Ramos (cell line): ENCODE measurements around the gene GABRB1.
"Not testable (repeated sequence)": the region's sequence is repeated elsewhere in the genome, so short reads cannot be mapped to it uniquely, and the experiment has no call there.

Source experiments
- in situ Hi-C: fragments of 300-500 bp; cut with MboI; formaldehyde crosslinking; loops from one replicate; pipeline ENCODE4 v1.14.3; 2022; ENCODE audit warnings: low sequenced_read_pairs; ENCODE audit not compliant: unreplicated experiment

Gene GABRB1

DNA sequence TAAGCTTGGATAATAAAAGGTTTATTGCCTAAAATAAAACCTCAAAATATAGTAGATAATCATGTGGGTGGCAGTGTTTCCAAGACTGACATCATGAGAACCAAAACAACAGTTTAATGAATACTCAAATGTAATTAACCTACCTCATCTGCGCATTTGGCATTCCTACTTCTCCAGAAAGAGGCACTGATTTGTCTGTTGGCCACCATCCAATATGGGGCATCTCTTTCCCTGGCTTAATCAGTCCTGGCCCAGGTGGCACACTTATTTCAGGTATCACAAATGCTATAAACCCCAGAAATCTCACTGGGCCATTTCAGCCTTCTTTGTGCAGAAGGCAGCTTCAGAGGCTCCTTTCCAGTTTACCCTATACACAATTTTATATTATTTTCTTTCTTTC is 239.9 kb downstream of the GABRB1 start:
- in situ Hi-C loops, result no loop called here

DNA sequence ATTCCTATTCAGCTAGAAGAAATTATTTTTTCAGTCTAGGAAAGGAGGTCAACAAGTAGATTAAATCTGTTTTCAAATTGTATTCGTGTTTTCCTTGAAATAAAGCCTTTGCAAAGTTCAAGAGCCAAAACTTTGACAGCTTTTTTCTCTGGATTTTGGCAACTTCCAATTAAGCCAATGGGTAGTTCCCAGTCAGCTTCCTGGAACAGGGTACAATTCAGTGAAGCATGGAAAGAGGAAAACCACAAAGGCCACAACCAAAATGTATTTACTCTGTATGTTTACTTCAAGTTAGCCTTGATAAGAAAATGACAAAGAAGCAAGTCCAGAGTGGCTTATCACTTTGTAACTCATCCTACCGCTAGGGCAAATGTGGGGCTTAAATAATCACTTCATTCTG is 243.5 kb downstream of the GABRB1 start:
- in situ Hi-C loops, result no loop called here

GRCh38 chr4:47275595-47275994 is 244.2 kb downstream of the GABRB1 start:
- in situ Hi-C loops, result no loop called here

GRCh38 chr4:47278631-47279030 is 247.3 kb downstream of the GABRB1 start:
- in situ Hi-C loops, result no loop called here

- in situ Hi-C loops, result no loop called here
Observed at GRCh38 chr4:47287735-47288134, 256.4 kb downstream of the GABRB1 start.

GRCh38 chr4:47289805-47290204 is 258.4 kb downstream of the GABRB1 start:
- in situ Hi-C loops, result no loop called here

GRCh38 chr4:47290873-47291272 is 259.5 kb downstream of the GABRB1 start:
- in situ Hi-C loops, result not testable (repeated sequence)

DNA sequence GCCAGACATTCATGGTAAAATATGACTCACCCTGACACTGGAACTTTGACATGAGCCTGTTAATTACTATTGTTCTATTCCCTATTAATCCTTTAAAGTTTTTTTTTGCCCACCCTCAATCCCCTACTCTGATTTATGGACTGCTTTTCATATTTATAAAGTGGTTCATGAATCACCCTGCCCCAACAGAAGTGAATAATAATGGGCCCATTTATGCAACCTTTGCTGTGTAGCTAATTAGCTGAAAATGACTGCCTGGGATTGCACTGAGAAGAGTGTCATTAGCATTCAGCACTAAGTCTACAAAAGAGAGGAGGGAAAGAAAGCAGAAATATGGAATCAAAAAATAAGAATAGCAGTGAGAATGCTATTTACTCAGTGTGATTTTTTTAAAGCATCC is 277.8 kb downstream of the GABRB1 start:
- in situ Hi-C loops, result no loop called here

GRCh38 chr4:47312170-47312569 is 280.8 kb downstream of the GABRB1 start:
- in situ Hi-C loops, result no loop called here

GRCh38 chr4:47313384-47313783 is 282.0 kb downstream of the GABRB1 start:
- in situ Hi-C loops, result no loop called here

- in situ Hi-C loops, result no loop called here
Observed at GRCh38 chr4:47315346-47315745, 284.0 kb downstream of the GABRB1 start.

GRCh38 chr4:47326025-47326424 is 294.7 kb downstream of the GABRB1 start:
- in situ Hi-C loops, result no loop called here

- in situ Hi-C loops, result no loop called here
Observed at GRCh38 chr4:47330866-47331265, 299.5 kb downstream of the GABRB1 start.

DNA sequence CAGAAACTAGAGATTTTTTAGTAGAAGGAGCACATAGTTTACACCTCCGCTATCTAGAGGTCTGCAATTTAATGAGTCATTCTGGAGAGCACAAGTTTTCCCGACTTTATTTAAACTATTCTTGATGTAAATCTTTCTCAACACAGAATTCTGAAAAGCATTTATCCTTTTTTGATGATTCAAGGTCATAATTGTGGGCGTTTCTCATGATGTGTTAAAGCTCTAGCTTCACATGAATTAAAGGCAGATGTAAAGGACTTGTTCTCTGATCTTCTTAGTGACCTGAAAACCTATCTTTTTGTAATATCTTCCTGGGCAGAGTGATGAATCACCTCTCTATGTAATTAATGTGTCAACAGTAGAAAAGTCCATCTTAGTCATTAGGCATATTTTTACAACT is 303.3 kb downstream of the GABRB1 start:
- in situ Hi-C loops, result no loop called here

DNA sequence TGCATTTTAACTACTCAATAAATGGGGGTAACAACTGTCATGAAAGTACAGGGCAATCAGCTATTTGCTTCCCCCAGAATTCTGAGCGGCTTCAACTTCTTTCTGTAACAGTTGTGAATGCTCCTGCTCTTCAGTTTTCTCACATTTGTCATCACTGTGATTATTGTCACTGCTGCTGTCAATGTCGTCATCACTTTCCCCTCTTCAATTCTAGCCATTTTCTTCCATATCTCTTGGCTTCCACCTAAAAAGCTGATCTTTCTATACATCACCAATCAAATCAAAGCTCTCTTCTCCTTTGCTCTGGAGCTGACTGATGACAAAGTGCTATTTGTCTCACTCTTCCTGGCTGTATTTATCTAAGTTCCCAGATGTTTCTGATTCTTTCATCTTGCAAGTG is 306.5 kb downstream of the GABRB1 start:
- in situ Hi-C loops, result no loop called here

- in situ Hi-C loops, result no loop called here
Observed at GRCh38 chr4:47340914-47341313, 309.5 kb downstream of the GABRB1 start.

DNA sequence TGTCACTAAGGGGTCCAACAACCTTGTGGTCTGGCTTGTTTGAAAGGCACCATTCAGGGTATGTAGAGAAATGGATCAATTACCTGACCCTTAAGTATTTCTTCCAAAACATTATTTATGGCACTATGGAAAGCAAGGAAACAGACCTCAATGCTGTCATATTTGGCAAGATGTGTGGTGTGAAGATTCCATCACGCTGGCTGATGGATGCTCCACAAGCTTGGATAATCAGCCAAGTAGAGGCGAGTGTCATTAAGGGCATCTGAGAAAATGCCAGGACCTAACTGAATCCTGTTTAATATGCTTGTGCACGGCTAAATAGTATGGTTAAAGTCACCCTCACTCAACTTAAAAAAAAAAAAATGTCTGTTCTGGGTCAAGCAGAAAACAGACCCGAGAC is 311.4 kb downstream of the GABRB1 start:
- in situ Hi-C loops, result no loop called here

GRCh38 chr4:47349326-47349725 is 318.0 kb downstream of the GABRB1 start:
- in situ Hi-C loops, result no loop called here

GRCh38 chr4:47355568-47355967 is 324.2 kb downstream of the GABRB1 start:
- in situ Hi-C loops, result no loop called here

DNA sequence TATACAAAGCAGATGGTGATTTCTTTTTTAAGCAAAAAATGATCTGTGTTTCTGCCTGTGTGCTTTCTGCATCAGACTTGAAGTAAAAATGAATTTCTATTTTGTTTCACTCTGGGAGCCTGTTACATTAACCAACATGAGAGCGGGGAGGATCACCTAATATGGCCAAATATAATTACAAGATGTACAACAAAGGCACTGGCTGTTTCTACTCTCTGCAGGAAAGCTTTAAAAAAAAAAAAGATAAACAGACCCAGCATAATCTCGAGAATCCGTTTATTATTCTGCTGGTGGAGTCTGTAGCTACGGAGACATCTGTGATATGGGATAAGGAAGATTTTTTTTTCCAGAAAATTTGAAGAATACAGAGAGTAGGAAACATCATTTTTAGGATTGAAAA is 328.5 kb downstream of the GABRB1 start:
- in situ Hi-C loops, result no loop called here

DNA sequence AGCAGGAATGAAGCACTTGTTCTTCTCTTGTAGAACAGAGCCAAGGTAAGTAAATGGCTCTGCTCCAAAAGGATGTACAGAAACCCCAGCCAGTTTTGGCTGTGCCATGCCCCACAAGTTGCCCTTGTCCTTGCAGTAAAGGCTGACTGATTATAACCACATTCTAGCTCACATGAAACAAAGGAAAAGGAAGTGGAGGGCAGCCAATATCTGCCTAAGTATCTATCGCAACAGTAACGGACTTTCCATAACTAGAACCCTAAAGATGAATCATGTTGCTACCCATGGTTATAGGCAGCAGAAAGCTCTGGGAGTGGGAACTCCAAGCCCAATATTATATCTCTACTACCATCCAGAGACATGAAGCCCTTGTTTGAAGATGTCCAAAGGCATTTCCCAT is 336.4 kb downstream of the GABRB1 start:
- in situ Hi-C loops, result no loop called here

GRCh38 chr4:47368211-47368610 is 336.8 kb downstream of the GABRB1 start:
- in situ Hi-C loops, result no loop called here

GRCh38 chr4:47372561-47372960 is 341.2 kb downstream of the GABRB1 start:
- in situ Hi-C loops, result no loop called here
